RPMI7951 (cell line): ENCODE data around the gene RIN2. TPM values are rescaled to one million over a fixed set of nuclear protein-coding genes. Genes with fewer than 3 reads are reported as not detected.

Source experiments
- DNase-seq: peaks from one replicate; pipeline ENCODE4 v3.0.0-alpha.2; 2012; ENCODE audit warnings: low read depth
- total RNA-seq: library from RNA; depleted of rRNA; stranded (reverse); fragments of >200 nt; shearing (Covaris generic); gene quantifications from 2 replicates; pipeline ENCODE4 v1.2.3, GENCODE V29; 2014; rRNA removed

The RIN2 gene, protein sequence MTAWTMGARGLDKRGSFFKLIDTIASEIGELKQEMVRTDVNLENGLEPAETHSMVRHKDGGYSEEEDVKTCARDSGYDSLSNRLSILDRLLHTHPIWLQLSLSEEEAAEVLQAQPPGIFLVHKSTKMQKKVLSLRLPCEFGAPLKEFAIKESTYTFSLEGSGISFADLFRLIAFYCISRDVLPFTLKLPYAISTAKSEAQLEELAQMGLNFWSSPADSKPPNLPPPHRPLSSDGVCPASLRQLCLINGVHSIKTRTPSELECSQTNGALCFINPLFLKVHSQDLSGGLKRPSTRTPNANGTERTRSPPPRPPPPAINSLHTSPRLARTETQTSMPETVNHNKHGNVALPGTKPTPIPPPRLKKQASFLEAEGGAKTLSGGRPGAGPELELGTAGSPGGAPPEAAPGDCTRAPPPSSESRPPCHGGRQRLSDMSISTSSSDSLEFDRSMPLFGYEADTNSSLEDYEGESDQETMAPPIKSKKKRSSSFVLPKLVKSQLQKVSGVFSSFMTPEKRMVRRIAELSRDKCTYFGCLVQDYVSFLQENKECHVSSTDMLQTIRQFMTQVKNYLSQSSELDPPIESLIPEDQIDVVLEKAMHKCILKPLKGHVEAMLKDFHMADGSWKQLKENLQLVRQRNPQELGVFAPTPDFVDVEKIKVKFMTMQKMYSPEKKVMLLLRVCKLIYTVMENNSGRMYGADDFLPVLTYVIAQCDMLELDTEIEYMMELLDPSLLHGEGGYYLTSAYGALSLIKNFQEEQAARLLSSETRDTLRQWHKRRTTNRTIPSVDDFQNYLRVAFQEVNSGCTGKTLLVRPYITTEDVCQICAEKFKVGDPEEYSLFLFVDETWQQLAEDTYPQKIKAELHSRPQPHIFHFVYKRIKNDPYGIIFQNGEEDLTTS
- 61.0 and 62.8 TPM in 2 replicates for total RNA-seq

DNA sequence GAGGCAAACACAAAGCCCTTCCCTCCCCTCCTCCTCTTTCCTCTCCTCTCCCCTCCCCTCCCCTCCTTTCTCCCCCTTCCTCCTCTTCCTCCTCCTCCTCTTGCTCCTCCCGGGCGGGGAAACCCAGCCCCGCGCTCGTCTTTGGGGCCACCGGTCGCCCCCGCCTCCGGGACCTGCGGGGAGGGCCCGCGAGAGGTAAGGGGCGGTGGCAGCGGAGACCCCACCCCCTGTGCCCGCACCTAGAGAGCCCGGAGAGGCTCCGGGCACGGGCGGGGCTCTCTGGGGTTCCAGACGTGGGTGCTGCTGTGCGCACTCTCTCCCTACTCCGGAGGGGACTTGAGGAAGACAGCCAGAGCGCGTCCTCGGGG, at the start of gene RIN2:
Gene RIN2 (plus strand): TSS at position 126 of the 368 bp plus-strand sequence. CDS start 131,344 bp downstream, outside the sequence.
- no peak for DNase-seq

DNA sequence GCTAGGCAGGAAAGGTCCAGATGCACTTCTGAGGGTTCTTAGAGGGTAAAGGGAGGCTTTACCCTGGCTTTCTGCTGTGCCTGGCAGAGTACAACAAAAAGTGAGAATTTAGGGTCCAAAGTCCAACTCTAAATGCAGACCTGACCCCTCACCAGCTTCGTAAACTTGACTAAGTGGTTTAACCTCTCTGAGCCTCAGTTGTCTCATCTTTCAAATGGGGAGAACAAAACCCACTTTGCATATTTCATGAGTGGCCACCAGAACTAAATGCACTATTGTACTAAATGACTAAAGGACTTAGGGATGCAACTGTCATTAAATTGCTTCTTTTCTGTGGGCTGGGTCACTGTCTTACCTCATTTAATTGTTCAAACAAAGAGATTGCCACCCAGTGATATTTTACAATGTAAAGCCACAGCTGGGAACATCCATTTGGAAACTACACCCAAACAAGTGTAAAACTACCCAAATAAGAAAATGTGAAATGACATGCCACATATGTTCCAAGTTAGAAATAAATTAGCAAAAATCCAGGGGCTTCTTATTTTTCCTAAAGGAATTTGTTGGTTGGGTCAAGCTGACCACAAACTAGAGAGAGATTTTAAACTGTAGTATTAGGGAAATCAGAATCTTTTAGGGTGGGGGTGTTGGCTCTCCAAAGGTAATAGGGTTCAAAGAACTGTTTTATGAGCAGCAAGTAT, 48.3 kb upstream of the RIN2 start:
- no peak for DNase-seq

DNA sequence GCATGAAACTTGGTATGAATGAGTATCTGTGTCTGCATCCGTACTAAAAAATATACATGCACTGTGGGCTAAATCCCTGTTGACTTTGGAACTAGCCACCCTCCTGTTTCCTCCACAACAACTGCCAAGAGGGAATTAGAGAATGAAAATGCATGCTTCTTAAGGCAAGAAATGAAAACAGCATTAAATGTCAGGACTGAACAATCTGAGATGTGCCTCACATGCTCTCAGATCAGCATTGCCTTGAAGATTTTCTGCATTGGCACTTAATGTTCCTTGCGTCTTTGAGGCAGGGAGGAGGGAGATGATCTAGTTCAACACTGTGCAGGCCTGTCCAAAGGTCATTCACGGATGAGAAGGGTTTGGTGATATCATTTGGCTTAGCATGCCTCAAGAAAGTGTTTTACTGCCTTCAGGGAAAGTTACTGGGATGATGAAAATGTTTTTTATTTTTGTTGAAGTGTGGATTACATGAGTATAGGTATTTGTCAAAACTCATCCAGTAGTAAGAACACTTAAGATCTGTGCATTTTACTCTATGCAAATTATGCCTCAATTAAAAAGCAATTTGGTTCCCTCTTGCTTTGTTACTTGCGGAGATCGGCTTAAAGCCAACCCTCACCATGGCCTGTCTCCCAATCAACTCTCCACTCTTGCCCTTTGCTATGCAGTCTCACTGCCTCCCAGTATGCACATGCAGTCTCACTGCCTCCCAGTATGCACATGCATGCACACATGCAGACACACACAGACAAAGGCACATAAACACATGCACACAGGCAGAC, 47.5 kb upstream of the RIN2 start:
- no peak for DNase-seq

DNA sequence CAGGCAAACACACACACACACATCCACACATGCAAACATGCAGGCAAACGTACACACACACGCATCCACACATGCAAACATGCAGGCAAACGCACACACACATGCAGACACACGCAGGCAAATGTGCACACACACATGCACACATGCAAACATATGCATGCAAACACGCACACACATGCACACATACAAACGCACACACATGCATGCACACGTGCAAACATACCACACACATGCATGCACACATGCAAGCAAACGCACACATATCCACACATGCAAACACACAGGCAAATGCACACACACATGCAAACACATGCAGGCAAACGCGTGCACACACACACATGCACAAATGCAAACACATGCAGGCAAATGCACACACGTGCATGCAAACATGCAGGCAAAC, 46.9 kb upstream of the RIN2 start:
- DNase-seq, result no peak

DNA sequence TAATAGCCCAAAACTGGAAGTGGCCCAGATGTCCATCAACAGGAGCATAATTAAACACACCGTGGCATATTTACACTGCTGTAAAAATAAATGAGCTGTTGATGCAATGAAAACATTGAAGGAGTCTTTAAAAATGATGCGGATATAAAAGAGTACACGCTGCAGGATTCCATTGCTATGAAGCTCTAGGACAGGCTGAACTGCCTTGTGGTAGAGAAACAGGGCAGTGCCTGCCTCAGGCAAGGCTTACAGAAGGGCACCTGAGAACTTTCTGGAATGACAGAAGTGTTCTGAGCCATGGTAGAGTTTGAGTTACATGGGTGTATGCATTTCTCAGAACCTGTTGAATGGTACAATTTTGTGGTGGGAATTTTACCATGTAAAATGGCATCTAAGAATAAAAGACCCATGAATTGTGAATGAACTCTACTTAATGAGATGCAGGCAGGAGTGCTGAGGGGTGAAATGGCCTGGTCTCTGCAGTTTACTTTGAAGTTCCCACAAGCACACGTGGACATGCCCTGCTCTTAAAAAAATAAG, 45.3 kb upstream of the RIN2 start:
- DNase-seq, result peak; percentile 37

DNA sequence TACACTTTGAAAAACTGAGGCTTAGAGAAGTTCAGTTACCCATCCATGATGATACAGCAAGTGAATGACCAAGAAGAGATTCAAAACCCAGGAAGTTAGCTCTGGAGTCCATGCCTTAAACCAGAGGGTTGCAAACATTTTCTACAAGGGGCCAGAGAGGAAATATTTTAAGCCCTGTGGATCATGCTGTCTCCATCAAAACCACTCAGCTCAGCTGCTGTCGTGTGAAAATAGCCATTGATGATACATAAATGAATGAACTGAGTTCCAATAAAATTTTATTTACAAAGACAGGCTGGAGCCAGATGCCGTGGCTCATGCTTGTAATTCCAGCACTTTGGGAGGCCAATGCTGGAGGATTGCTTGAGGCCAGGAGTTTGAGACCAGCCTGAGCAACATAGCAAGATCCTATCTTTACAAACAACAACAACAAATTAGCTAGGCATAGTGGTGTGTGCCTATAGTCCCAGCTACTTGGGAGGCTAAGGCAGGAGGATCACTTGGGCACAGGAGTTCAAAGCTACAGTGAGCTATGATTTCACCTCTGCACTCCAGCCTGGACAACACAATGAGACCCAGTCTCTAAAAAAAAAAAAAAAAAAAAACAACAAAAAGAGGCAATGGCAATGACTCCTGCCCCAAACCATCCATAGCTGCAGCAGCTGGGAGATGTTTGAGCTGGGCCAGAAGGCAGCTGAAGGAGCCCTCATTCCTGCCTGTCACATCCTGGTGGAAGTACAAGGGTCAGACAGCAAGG, 44.1 kb upstream of the RIN2 start:
- no peak for DNase-seq

DNA sequence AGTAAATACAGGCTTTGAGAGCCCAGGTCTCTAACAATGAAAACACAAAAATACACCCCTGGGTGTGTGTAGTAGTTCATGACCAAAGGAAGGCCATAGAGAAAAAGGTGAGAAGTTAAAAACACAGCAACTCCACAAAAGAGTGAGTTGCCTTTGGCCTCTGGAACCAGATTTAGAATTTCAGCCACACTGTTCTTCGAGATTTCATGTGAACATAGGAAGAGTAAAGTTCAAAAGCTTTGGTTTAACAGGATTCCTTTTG, 43.5 kb upstream of the RIN2 start:
- DNase-seq, result no peak

DNA sequence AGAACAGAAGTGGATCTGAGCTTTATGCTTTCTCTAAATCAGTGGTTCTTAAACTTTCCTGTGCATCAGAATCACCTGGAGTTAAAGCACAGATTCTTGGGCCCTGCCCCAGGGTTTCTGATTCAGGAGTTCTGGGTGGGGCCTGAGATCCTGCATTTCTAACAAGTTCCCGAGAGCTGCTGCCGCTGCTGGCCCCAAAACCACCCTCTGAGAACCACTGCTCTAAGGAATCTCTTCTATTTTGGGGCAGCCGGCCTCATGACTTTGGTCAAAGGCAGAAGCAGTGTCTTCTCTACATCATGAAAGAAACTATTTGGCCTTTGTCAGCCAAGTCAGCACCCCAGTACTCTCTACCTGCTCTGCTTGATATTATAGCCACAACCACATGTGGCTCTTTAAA, 42.1 kb upstream of the RIN2 start:
- DNase-seq, result no peak

DNA sequence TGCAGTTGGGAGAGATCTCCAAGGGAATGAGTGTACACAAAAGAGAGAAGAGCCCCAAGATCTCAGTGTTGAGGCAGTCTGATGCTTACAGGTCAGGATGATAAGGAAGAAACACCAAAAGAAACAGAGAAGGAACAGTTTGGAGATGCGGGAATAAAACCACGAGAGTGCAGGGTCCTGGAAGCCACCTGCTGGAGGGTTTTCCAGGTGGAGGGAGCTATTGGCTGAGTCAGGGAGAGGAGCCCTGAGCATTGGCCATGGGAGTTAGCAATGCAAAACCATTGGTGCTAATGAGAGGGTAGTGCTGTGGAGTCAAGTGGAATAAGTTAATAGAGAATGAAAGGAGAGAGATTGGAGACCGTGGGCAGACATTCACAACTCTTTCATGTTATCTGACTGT, 39.2 kb upstream of the RIN2 start:
- DNase-seq, result no peak

DNA sequence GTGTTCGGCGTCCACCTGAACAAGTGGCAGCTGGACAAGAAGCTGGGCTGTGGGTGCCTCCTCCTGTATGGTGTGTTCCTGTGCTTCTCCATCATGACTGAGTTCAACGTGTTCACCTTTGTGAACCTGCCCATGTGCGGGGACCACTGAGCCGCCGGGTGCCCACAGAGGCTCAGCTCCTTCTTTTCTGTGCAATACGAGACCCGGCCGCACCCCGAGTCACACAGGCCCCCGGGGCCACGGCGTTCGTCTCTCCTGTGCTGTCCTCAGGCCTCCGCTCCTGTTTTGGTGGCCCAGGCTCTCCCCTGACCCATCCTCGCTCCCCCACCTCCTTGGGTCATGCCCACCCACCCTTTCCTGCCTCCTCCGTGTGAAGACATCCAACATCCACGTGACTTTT, 37.1 kb upstream of the RIN2 start:
- no peak for DNase-seq

DNA sequence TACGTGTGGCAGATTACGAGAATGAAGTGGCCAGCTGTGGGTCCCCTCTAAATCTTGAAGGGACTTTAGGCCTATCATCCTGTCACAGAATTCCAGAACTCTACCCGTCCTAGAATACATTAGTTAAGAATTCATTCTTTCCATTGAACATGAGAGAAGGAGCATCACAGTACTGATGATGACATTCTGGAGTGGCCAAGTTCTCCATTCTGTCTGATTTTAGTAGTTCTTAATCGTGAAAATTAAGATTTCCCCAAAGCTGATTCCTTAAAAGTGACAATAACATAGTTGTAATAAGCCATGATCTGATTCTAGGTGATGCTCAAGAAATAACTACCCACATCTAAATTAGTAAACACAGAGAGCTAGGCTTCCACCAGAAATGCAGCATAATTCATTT, 35.0 kb upstream of the RIN2 start:
- DNase-seq, result no peak

DNA sequence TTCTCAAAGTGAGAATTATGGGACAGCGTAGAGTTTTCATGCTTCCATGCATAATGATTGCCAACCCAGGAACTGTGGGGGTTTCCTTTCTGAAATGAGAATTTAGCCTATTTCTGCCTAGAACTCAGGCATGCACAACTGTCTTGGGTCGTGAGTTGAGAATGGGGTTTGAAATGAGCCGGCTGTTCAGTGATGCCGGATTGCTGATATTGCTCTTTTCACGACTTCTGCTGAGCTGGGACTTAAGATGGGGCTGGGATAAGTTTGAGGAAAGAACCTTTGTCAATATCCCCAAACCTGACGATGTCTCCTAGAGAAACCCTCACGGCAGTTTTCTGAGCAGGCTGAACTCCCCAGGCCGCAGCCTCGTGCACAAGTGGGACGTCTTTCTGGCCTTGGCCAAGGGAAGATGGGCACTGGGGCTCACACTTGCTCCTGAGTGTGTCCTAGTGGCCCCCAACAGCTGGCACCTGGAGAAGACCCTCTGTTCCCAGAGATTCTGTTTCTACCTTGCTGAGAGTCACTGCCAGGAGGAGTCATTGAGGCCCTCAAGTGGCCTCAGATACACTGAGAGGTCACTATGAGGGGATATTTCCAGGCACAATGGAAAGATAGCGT, 34.1 kb upstream of the RIN2 start:
- no peak for DNase-seq

DNA sequence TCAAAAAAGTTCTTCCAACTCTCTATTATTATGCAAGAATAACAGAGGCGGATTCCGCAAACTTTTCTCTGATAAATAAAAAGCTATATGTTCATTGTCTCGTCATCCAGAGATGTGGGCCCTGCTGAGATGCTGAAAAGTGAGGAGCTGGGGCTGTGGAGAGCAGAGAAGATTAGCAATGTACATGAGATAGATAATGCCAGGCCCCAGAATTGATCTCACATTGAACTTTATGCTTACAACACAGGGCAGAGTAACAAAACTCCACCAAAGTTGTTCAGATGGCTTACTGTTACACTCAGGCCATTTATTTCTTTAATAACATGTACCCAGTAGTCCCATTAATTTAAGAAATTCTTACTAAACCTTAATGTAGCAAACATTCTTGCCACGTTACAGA, 32.7 kb upstream of the RIN2 start:
- no peak for DNase-seq

DNA sequence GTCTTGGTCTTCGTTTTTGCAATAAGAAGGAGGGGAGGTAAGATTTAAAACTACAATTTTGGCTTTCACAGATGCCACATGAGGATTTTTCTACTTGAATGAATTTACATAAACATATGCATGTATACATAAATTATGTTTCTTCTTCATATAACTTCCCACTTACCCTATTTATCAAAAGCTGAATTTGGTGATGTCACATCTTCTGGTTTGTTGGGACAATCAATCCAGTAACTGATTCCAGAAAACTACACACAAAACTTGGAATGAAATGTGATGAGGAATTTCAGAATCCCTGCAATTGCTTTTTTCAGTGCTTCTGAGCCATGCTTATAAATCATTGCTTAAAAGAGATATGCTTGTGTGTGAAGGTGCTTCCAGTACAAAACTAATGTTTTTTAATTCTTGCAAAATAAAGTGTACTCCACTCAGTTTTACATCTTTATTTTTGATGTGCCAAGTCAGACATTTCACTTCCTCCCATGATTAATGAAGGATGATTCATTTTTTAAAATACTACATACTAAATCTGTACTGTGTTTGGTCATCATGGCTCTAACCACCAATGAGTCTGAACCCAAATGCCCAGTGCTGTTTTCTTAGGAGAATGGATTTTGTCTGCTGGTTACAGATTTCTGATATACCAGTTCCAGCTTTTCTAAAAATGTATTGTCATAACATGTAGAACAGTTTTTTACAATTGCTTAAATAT, 32.1 kb upstream of the RIN2 start:
- DNase-seq, result peak; percentile 49

DNA sequence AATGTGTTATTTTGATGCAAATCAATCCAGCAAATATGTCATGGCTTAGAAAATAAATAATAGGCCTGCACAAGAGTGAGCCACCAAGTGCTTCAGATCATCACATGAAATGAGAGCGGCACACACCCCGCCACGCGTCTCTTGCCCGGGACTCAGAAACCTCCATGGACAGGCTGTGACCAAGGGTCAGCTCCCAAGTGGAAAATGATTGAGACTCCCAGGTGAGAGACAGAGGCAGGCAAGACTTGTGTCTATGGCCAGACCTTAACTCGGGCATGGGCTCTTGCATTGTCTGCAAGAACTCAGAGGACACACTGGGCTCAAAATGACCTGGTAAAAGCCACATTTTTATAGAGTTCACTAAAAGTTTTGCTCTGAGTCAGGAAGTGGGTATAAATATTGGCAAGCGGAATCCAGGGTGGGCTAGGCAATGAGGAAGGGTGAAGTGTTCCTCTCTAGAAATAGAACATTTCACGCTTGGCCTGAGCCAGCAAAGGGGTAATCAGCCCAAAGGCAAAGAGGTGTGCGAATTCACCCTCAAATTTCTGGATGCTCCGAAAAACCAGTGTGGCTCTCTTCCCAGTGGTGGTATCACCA, 30.7 kb upstream of the RIN2 start:
- DNase-seq, result no peak

DNA sequence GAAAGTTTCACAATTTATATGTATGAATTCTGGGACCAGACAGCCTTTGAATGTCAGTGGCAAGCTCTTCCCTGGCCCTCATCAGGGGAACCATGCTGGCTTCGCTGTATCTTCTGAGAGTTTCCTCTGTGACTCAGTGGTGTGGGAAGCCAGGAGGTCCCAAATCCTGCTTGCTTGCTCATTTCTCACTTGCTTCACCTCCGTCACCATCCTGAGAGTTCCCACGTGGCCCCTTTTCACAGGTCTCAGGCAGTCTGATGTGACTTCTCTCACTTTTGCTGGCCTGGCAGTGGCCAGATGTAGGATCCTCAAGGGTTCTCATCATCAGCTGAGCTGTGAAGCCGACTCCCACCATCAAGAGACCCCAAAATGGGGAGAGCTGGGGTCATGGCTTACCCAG, 28.4 kb upstream of the RIN2 start:
- DNase-seq, result no peak

DNA sequence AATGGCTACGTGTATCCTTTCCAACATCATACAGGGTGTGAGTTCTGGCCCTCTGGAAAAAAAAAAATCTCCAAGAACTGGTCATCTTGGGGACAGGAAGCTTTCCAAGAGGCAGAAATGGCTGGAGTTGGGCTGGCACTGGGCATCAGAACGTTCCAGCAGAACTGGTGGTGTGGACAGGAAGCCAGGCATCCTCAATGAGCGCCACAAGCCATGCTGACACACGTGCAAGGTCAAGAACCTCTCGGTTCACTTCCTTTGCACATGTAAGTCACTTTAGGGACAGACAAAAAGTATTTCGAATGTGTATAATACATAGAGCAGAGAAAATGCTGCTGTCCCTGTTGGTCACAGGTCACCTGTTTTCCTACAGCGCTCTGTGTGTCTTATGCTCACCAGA, 27.4 kb upstream of the RIN2 start:
- DNase-seq, result no peak

DNA sequence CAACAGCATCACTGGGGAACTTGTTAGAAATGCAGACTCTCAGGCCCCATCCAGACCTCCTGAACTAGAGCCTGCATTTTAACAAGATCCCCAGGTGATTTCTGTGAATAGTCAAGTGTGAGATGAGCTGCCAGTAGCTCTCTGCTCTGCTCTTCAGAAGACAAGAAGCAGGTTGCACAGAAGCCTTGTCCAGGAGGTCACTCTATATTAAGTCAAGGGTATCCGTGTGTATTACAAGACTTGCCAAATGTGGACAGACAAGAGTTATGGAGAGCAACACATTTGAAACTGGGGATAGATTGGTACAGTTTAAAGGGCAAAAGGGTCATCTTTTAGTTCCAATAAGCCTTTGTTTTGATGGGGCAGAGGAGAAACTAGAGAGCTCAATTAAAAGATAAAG, 23.2 kb upstream of the RIN2 start:
- no peak for DNase-seq

DNA sequence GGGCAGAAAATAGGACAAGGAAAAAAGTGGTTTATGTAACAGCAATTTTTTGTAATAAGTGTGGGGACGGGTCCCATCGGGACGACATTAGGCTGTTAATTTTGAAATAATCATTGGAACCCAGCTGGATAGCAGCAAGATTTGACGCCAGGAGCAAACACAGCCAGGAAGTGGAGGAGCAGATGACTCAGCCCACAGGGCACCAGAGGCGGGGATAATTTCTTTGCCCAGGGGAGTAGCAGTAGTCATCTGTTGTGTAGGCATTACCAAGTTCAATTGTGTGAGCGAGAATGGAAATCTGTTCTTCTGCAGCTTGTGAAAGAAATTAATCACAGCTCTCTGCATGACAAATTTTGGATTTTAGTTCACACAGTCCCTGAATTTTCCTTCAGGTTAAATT, 22.6 kb upstream of the RIN2 start:
- DNase-seq, result peak; percentile 96
